Middle frontal gyrus (tissue), 1 donor: ENCODE data around the gene IGF1R.

Source experiments
- DNase-seq: peaks from one replicate; pipeline ENCODE4 v3.0.0-alpha.2; 2015; ENCODE audit warnings: low spot score; ENCODE audit errors: extremely low spot score

The IGF1R gene

GRCh38 chr15:98703126-98703685, 54.9 kb downstream of the IGF1R start:
- DNase-seq, result no peak

GRCh38 chr15:98705070-98705469, 56.7 kb downstream of the IGF1R start:
- no peak for DNase-seq

- DNase-seq, result no peak
Measured at GRCh38 chr15:98706387-98706786, 58.0 kb downstream of the IGF1R start.

DNA sequence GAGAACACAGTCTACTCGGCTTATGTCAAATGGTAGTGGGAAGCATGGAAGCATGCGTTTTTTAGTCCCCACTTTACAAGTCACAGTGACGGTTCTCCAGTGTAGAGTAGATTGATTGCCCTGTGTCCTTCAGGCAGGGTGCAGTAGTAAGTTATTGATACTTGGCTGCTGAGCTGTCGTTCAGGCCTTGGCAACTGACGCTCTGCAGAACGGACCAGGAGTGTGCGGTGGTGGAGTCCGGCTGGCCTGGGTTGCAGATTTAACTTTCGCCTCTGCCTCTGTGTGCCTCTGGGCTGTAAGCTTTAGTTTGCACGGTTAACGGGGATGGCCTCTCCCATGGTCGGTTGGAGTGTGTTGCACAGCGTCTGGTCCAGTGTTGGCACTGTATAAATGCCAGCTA, 58.6 kb downstream of the IGF1R start:
- no peak for DNase-seq

DNA sequence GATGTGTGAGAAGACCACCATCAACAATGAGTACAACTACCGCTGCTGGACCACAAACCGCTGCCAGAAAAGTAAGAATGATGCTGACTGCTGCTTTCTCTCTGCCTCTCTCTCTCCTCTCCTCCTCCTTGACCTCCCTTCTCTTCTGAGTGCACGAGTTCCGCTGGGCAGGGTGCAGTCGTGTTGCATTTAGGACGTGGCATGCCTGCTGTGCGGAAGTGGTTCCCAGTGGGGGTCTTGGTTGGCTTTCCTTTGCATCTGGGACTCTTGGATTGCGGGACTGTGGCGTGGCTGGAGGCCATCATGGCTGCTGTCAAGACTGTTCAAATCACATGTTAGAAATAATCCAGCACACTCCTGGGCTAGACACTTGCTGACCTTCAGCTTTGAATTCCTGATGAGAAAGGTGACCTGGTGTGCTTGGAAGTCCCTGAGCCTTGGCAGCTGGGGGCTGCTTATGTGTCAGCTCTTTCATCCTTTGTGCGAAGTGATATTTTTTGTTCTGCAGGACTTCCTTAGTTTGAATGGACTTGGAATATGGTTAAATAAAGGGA, 59.8 kb downstream of the IGF1R start:
- DNase-seq, result no peak

DNA sequence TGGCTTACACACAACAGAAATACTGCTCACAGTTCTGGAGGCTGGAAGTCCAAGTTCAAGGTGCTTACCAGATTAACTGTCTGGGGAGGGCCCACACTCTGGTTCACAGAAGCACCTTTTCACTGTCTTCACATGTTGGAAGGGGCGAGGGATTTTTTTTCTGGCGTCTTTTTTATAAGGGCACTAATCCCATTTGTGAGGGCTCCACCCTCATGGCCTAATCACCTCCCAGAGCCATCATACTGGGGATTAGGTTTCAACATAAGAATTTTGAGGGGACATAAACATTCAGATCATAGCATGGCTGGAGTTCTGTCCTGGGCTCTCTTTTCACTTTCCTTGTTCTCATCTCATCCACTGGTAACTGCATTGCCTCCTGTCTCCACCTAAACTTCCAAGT, 63.5 kb downstream of the IGF1R start:
- no peak for DNase-seq

- DNase-seq, result no peak
Measured at GRCh38 chr15:98712845-98713584, 64.7 kb downstream of the IGF1R start.

DNA sequence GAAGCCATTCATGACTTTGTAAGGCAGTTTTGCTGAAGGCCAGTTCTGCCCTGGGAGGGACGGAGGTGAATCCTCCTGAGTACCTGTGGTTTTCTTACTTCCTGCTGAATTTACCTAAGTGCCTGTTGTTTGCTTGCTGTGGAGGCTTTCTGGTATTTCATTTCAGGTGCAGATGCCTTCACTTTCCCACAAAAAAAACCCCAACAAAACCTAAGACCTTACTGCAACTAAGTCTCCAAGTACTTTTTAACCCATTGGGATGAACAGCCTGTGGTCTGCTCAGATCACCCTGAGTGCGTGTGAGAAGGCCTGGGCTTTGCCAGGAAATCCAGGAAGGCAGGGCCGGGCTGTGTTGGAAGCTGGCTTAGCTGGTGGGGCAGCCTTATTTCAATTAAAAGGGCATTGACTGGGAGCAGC, 65.3 kb downstream of the IGF1R start:
- no peak for DNase-seq

DNA sequence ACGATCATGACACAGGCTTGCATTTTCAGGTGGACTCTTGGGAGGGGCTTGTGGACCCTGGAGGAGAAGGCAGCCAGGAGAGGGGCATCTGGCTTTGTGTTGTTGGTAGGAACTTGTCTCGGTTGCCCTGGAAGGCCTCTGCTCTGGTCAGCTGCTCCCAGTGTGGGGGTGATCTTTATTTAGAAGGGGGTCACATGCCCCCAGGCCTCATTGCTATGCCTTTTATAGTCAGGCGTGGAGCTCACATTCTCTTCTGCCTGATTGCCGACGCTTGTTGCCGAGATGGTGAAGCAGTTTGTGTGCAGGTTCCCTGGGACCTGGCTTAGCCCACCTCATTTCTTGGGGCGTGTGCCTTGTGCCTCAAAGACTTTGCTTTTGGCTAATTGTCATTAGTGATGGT, 66.6 kb downstream of the IGF1R start:
- DNase-seq, result no peak

GRCh38 chr15:98715401-98715800, 67.1 kb downstream of the IGF1R start:
- DNase-seq, result no peak

GRCh38 chr15:98715890-98716443, 67.6 kb downstream of the IGF1R start:
- no peak for DNase-seq

- no peak for DNase-seq
Measured at GRCh38 chr15:98717371-98717770, 69.0 kb downstream of the IGF1R start.

DNA sequence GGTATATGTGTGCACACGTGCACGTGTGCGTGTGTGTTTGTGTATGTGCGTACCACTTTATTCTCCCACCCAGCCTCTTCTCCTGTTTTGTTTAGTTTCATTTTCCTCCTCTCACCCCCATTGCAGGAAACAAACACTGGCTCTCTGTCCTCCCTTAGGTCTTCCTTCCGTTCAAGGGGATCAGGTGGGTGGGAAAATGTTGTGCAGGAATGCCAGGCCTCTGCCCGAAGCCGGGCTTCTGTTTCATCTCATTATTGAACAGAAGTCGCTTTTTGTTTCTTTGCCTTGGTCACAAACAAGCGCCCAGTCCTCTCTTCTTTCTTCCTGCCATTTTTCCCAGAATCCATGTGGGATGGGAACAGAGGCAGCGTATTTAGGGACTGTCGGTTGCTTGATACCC, 69.6 kb downstream of the IGF1R start:
- no peak for DNase-seq

- no peak for DNase-seq
Measured at GRCh38 chr15:98718426-98719136, 70.2 kb downstream of the IGF1R start.

GRCh38 chr15:98719137-98719740, 70.9 kb downstream of the IGF1R start:
- no peak for DNase-seq

- no peak for DNase-seq
Measured at GRCh38 chr15:98720031-98720430, 71.7 kb downstream of the IGF1R start.

DNA sequence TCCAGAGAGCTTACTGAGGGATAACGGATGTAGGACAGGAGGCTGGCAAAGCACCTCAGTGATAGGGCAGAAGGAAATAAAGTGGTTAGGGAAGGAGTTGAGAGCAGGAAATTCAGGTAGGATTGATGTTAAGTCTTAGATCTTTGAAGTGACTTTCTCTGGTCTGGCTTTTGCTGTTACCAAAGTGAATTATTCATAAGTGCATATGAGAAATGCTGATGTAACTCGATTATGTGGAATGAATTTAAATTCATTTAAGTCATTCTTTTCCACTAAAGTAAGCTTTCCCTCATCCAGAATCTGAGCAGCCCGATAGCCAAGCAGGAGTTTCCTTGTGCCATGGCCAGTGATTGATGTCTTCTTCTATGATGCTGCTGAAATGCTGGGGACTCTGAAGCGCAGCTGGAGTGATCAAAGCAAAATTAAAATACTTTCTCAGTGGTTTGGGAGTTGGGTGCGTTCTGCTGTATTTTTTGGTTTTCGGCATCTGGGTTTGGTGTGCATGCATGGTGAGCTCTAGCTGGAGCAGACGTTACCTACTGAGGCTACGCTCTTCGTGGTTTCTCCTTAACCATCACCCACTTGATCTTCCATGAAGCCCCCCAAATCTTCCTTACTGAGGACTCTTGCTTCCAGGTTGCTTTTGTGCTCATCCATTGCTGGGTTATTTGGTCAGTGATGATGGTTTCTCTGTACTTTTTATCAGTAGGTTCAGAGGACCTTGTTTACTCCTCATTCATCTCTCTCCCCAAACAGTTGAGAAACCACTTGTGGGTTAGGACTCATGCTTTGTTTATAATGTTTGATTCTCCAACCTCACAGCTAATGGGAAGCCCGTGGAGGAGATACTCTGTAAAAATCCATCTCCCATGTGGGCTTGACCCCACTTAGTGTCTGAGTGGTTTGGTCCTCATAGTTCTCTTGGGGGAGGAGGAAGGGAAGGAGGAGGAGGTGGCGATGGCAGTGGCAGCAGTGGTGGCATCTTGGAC, 72.5 kb downstream of the IGF1R start:
- no peak for DNase-seq

DNA sequence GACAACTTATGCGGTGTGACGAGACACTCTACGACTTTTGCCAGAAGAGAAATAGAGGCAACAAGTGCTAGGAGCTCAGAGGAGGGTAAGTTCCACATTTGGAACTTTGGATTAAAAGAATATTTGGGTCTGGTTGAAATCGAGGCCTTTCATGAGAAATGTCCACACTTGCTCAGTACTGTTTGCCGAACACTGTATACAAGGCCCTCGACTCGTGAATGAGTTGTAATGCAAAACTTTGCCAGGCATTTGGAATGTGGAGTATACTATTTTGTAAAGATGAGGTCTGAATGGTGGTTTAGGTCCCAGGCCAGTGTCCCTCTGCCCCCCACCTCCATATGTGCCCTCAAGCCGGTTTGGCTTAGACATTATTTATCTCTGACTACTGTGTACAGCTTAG, 73.9 kb downstream of the IGF1R start:
- no peak for DNase-seq

DNA sequence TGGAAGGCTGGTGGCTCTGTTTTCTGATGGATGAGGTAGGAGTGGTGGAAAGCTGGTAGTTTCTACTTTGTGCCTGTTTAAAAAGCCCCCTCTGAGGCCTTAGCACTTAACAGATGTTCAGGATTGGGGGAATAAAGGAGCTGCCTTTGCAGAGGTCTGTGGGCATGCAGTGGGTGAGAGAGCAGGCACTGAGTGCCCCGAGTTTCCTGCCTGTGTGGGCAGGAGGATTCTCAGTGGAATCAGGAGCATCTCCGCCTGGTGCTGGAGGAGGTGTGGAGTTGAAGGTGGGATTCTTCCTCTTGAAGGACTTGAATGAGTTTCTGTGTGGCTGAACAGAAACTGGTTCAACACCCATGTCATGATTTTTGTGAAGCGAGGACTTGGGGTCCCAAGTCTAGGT, 74.3 kb downstream of the IGF1R start:
- DNase-seq, result no peak

DNA sequence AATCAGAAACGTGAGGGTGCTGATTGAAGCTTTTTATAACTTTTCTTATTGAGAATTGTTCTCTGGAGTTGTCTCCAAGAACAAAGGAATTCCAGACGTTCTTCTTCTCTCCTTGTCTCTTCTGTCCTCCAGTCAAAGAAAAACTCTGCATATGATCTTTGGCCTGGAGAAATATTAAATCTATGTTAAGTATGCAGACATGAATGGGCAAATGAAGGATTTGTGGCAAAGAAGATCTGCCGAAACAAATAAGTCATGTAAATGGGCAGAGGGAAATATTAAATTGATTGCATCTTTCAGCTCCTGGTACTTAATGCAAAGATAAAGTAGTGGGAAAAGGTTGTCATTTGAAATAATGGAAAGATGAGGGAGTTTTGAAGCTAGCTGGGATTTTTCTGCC, 74.9 kb downstream of the IGF1R start:
- DNase-seq, result no peak
